OCI-LY1 (cell line): ENCODE data around the gene FGF2.

Source experiments
- H2AFZ ChIP-seq: fragments of 200-600 bp; sonication (generic), shearing (Covaris generic); 2 replicates; pipeline ENCODE4 v1.6.0; 2014; ENCODE audit warnings: antibody characterized with exemption, mild to moderate bottlenecking, low read length
- H3F3A ChIP-seq: fragments of 200-600 bp; sonication (generic), shearing (Covaris generic); 2 replicates; pipeline ENCODE4 v1.6.0; 2014; ENCODE audit warnings: mild to moderate bottlenecking, antibody characterized with exemption, low read length, moderate library complexity; ENCODE audit not compliant: insufficient read depth
- H3K27ac ChIP-seq: fragments of 200-600 bp; sonication (generic); 2 replicates; pipeline ENCODE4 v1.5.1; 2014; ENCODE audit warnings: low read length, mixed run types, mild to moderate bottlenecking, low read depth; ENCODE audit not compliant: poor library complexity, severe bottlenecking
- H3K27me3 ChIP-seq: fragments of 200-600 bp; sonication (generic); 2 replicates; pipeline ENCODE4 v1.6.0; 2014; ENCODE audit warnings: antibody characterized with exemption, mild to moderate bottlenecking, low read length, moderate library complexity; ENCODE audit not compliant: insufficient read depth
- H3K36me3 ChIP-seq: fragments of 200-600 bp; sonication (generic); 2 replicates; pipeline ENCODE4 v1.6.1; 2014; ENCODE audit warnings: mild to moderate bottlenecking, antibody characterized with exemption, low read length, moderate library complexity, mixed read lengths; ENCODE audit not compliant: insufficient read depth
- H3K4me1 ChIP-seq: fragments of 200-600 bp; sonication (generic); 2 replicates; pipeline ENCODE4 v1.5.1; 2014; ENCODE audit warnings: mild to moderate bottlenecking, low read length, moderate library complexity; ENCODE audit not compliant: insufficient read depth, severe bottlenecking
- H3K4me2 ChIP-seq: fragments of 200-600 bp; sonication (generic), shearing (Covaris generic); 2 replicates; pipeline ENCODE4 v1.6.1; 2014; ENCODE audit warnings: low read length
- H3K4me3 ChIP-seq: fragments of 200-600 bp; sonication (generic); 2 replicates; pipeline ENCODE4 v1.5.1; 2014; ENCODE audit warnings: low read length, low read depth, mild to moderate bottlenecking, mixed read lengths; ENCODE audit not compliant: poor library complexity, severe bottlenecking
- H3K79me2 ChIP-seq: fragments of 200-600 bp; shearing (Covaris generic); 2 replicates; pipeline ENCODE4 v1.6.1; 2016; ENCODE audit warnings: mixed run types, low read length, mixed read lengths; ENCODE audit not compliant: insufficient read depth
- H3K9ac ChIP-seq: fragments of 200-600 bp; sonication (generic), shearing (Covaris generic); 2 replicates; pipeline ENCODE4 v1.6.1; 2014; ENCODE audit warnings: mild to moderate bottlenecking, low read length, mixed read lengths
- H3K9me2 ChIP-seq: fragments of 200-600 bp; sonication (generic), shearing (Covaris generic); 2 replicates; pipeline ENCODE4 v1.6.1; 2014; ENCODE audit warnings: low read depth, mild to moderate bottlenecking, low read length, mixed read lengths
- H3K9me3 ChIP-seq: fragments of 200-600 bp; shearing (Covaris generic); 2 replicates; pipeline ENCODE4 v1.6.1; 2014; ENCODE audit warnings: low read length, mixed read lengths
- H4K20me1 ChIP-seq: fragments of 200-600 bp; sonication (generic), shearing (Covaris generic); 2 replicates; pipeline ENCODE4 v1.6.0; 2016; ENCODE audit warnings: mild to moderate bottlenecking, low read length; ENCODE audit not compliant: insufficient read depth
- EZH2 ChIP-seq: fragments of 200-600 bp; sonication (generic), shearing (Covaris generic); IDR thresholded peaks from 2 replicates; pipeline ENCODE4 v1.8.0; 2017; ENCODE audit warnings: borderline replicate concordance, mixed run types, mild to moderate bottlenecking, antibody characterized with exemption, low read length, moderate library complexity, mixed read lengths
- TF ChIP-seq, protein P1 (sequence below): fragments of 200-600 bp; sonication (generic), shearing (Covaris generic); IDR thresholded peaks from 2 replicates; pipeline ENCODE4 v1.5.1; 2017; ENCODE audit warnings: mild to moderate bottlenecking, antibody characterized with exemption, low read length, moderate library complexity, mixed read lengths

FGF2 gene

DNA sequence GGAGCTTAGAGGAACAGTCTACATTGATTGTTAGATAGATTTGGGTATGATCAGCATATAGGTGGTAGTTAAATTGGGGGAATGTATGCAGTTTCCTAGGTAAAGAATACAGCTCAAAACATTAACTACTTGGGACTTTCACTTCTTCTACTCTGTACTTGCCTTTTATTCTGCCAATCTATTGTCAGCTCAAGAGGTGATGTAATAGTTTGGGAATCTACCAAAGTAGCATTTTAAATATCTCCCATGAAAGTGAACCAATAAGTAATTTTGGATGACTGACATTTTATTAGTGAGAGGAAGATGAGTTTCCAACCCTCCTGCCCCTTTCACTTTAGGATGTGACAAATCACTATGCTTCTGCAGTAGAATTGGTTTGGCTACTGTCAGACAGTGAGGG is 52.4 kb downstream of the FGF2 start:
- no peak overlapping the region for H3K4me2 ChIP-seq
- H2AFZ ChIP-seq, result no peak overlapping the region
- no peaks in the 10 kb centered on the region for H3K27me3 ChIP-seq
- TF ChIP-seq, protein P1, sequence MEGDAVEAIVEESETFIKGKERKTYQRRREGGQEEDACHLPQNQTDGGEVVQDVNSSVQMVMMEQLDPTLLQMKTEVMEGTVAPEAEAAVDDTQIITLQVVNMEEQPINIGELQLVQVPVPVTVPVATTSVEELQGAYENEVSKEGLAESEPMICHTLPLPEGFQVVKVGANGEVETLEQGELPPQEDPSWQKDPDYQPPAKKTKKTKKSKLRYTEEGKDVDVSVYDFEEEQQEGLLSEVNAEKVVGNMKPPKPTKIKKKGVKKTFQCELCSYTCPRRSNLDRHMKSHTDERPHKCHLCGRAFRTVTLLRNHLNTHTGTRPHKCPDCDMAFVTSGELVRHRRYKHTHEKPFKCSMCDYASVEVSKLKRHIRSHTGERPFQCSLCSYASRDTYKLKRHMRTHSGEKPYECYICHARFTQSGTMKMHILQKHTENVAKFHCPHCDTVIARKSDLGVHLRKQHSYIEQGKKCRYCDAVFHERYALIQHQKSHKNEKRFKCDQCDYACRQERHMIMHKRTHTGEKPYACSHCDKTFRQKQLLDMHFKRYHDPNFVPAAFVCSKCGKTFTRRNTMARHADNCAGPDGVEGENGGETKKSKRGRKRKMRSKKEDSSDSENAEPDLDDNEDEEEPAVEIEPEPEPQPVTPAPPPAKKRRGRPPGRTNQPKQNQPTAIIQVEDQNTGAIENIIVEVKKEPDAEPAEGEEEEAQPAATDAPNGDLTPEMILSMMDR, result no peak
- TF ChIP-seq EZH2, result no peak
- no peaks in the 10 kb centered on the region for H3K9me3 ChIP-seq
- no peak overlapping the region for H3K27ac ChIP-seq
- no peaks in the 10 kb centered on the region for H4K20me1 ChIP-seq
- no peaks in the 10 kb centered on the region for H3K9me2 ChIP-seq
- H3K4me1 ChIP-seq, result no peaks in the 10 kb centered on the region
- H3K9ac ChIP-seq, result no peak overlapping the region
- no peaks in the 10 kb centered on the region for H3K79me2 ChIP-seq
- no peaks in the 10 kb centered on the region for H3K36me3 ChIP-seq
- H3K4me3 ChIP-seq, result no peak overlapping the region
- H3F3A ChIP-seq, result no peaks in the 10 kb centered on the region

DNA sequence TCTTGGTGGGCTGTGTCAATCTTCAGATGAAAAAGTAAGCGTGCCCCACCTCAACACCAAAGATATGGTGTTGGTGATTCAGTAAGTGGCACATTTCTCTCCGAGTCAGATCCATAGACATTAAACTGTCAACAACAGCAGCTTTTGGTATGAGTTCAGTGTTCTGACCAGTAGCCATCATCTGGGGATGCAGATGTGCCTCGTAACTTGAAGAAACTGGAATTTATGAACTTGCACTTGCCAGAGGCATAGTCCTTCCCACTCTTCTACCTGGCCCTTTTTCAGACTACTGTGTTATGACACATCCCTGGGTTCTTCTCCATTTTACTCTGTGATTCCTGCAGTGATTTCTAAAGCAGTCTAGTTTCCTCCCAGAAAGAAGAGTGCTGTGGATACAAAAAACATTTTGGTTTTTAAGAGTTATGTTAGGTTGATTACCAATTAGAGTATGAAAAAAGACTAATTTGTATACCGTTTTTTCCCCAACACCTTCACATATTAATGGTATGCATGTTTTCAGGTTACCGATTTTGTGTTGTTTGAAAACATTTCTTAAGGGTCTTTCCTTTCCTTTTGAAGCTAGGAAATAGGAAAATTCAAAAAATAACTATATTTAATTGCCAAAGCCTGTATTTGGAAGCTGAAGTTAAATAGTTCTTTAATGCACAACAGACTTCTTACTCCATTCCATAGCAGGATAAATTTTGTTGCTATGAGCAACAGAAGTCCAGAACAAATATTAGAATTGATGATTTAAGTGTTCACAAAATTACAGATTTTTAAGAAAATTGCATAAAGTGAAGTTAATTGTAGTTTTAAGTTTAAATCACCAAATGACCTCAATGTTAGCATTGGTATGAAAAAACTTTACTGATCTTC is 56.5 kb downstream of the FGF2 start:
- no peak overlapping the region for H3K4me3 ChIP-seq
- H3K27me3 ChIP-seq, result no peaks in the 10 kb centered on the region
- H3K79me2 ChIP-seq, result no peaks in the 10 kb centered on the region
- H3K9ac ChIP-seq, result no peak overlapping the region
- no peaks in the 10 kb centered on the region for H3K9me3 ChIP-seq
- no peaks in the 10 kb centered on the region for H3K36me3 ChIP-seq
- H2AFZ ChIP-seq, result no peak overlapping the region
- no peak overlapping the region for H3K4me2 ChIP-seq
- TF ChIP-seq, protein P1, result no peak
- no peak for TF ChIP-seq EZH2
- no peaks in the 10 kb centered on the region for H3K4me1 ChIP-seq
- H3K27ac ChIP-seq, result no peak overlapping the region
- no peaks in the 10 kb centered on the region for H4K20me1 ChIP-seq
- no peaks in the 10 kb centered on the region for H3F3A ChIP-seq
- H3K9me2 ChIP-seq, result no peaks in the 10 kb centered on the region

GRCh38 chr4:122884499-122884898 is 57.9 kb downstream of the FGF2 start:
- Histone ChIP-seq H3K79me2 (no peaks in the 10 kb centered on the region), H3K36me3 (no peaks in the 10 kb centered on the region), H4K20me1 (no peaks in the 10 kb centered on the region), H3K27ac (no peak overlapping the region), H3K27me3 (no peaks in the 10 kb centered on the region), H3F3A (no peaks in the 10 kb centered on the region), H3K9me2 (no peaks in the 10 kb centered on the region), H3K4me2 (no peak overlapping the region), H3K9ac (no peak overlapping the region), H3K9me3 (no peaks in the 10 kb centered on the region), H3K4me1 (no peaks in the 10 kb centered on the region), H2AFZ (no peak overlapping the region), H3K4me3 (no peak overlapping the region)
- TF ChIP-seq EZH2, result no peak
- TF ChIP-seq, protein P1, result no peak
